GM12891 (cell line): ENCODE results near the gene PRKCI.
"Not testable (repeated sequence)": the region's sequence is repeated elsewhere in the genome, so short reads cannot be mapped to it uniquely, and the experiment has no call there.

Experiments used
- POLR2A ChIP-seq: IDR thresholded peaks from 2 replicates; pipeline ENCODE4 v1.6.1; 2011; ENCODE audit warnings: low read depth, low read length, control low read depth
- POLR2AphosphoS5 ChIP-seq: IDR thresholded peaks from 2 replicates; pipeline ENCODE4 v1.6.1; 2011; ENCODE audit warnings: low read depth, low read length, control low read depth
- TAF1 ChIP-seq: IDR thresholded peaks from 2 replicates; pipeline ENCODE4 v1.6.1; 2011; ENCODE audit warnings: low read depth, low read length, control low read depth

GRCh38 chr3:170206164-170206762 lies 16.0 kb upstream of the PRKCI start:
- TF ChIP-seq POLR2A, TAF1, POLR2AphosphoS5: not testable (repeated sequence)
